CD4-positive, alpha-beta T cell treated with Interferon alpha-2 for 1 hour (primary cell): ENCODE results near the gene ESPN.

Experiments
- DNase-seq, 2 donors: peaks; one replicate each; pipeline ENCODE4 v3.0.0-alpha.2; 2020 to 2022

ESPN gene

GRCh38 chr1:6466751-6467150 is 42.2 kb downstream of the ESPN start:
- no peak for DNase-seq

GRCh38 chr1:6467224-6467623 is 42.6 kb downstream of the ESPN start:
- DNase-seq, result no peak

GRCh38 chr1:6467744-6468688 is 43.4 kb downstream of the ESPN start:
- DNase-seq, result no peak

GRCh38 chr1:6468729-6469461 is 44.3 kb downstream of the ESPN start:
- no peak for DNase-seq

- no peak for DNase-seq
Measured at GRCh38 chr1:6470132-6471085, 45.8 kb downstream of the ESPN start.

- peak in 1 of 2 donors; percentile 52 for DNase-seq
Measured at GRCh38 chr1:6471086-6471969, 46.8 kb downstream of the ESPN start.

GRCh38 chr1:6471970-6472368 is 47.4 kb downstream of the ESPN start:
- DNase-seq, result no peak

- DNase-seq, result no peak
Measured at GRCh38 chr1:6472391-6472790, 47.8 kb downstream of the ESPN start.

GRCh38 chr1:6473156-6473555 is 48.6 kb downstream of the ESPN start:
- no peak for DNase-seq

- DNase-seq, result no peak
Measured at GRCh38 chr1:6473974-6474814, 49.6 kb downstream of the ESPN start.

GRCh38 chr1:6474815-6475282 is 50.3 kb downstream of the ESPN start:
- no peak for DNase-seq

- DNase-seq, result peak; percentile 71 to 86
Measured at GRCh38 chr1:6475381-6476133, 51.0 kb downstream of the ESPN start.

- DNase-seq, result no peak
Measured at GRCh38 chr1:6476483-6476882, 51.9 kb downstream of the ESPN start.

- no peak for DNase-seq
Measured at GRCh38 chr1:6477039-6477820, 52.7 kb downstream of the ESPN start.

GRCh38 chr1:6481820-6482219 is 57.2 kb downstream of the ESPN start:
- no peak for DNase-seq

- DNase-seq, result no peak
Measured at GRCh38 chr1:6483017-6483760, 58.6 kb downstream of the ESPN start.

GRCh38 chr1:6483761-6484117 is 59.2 kb downstream of the ESPN start:
- DNase-seq, result no peak

- no peak for DNase-seq
Measured at GRCh38 chr1:6484826-6485167, 60.2 kb downstream of the ESPN start.
